Mucosa of stomach (tissue), 1 donor: ENCODE results near the gene GAS2L3.

Experiments used
- H3K27me3 ChIP-seq: one replicate; pipeline ENCODE4 v1.7.0; 2013; ENCODE audit warnings: mild to moderate bottlenecking, low read length; ENCODE audit not compliant: control insufficient read depth, insufficient read depth
- H3K36me3 ChIP-seq: one replicate; pipeline ENCODE4 v1.7.0; 2013; ENCODE audit warnings: low read length; ENCODE audit not compliant: control insufficient read depth, insufficient read depth
- H3K4me1 ChIP-seq: one replicate; pipeline ENCODE4 v1.7.0; 2013; ENCODE audit warnings: mild to moderate bottlenecking, low read length; ENCODE audit not compliant: control insufficient read depth, insufficient read depth
- H3K4me3 ChIP-seq: one replicate; pipeline ENCODE4 v1.7.0; 2013; ENCODE audit warnings: low read length
- H3K9ac ChIP-seq: one replicate; pipeline ENCODE4 v1.7.0; 2013; ENCODE audit warnings: mild to moderate bottlenecking, low read length, moderate library complexity
- H3K9me3 ChIP-seq: one replicate; pipeline ENCODE4 v1.7.0; 2013; ENCODE audit warnings: mild to moderate bottlenecking, low read length, moderate library complexity; ENCODE audit not compliant: control insufficient read depth
- donor health status: Pancreatic carcinoma.

Gene GAS2L3

GRCh38 chr12:100573292-100574186, at the start of gene GAS2L3:
Gene GAS2L3, plus strand, starts transcription at chr12:100573684. Its CDS starts 21,221 bp downstream, at chr12:100594905.
- Histone ChIP-seq H3K36me3 (no peaks in the 10 kb centered on the region), H3K9ac (peak within 1 kb of the TSS; percentile 75)

DNA sequence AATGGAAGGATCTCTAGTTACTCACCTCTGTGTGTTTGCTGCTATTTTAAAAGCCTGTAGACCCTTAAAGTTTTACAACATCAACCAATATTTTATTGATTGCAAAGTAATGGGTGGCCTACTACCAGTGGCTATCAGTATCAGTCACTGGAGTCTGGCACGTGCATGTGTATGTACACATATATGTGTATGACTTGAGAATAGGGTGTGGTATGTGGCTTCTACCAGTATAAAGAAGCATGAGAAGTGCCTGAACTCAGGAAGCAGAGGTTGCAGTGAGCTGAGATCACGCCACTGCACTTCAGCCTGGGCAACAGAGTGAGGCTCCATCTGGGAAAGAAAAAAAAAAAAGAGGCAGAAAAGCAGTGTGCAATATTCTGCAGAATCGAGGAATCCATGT, 45.5 kb upstream of the GAS2L3 start:
- Histone ChIP-seq H3K36me3 (no peaks in the 10 kb centered on the region), H3K4me3 (no peak overlapping the region), H3K9me3 (no peaks in the 10 kb centered on the region), H3K9ac (no peak overlapping the region), H3K4me1 (no peaks in the 10 kb centered on the region), H3K27me3 (no peaks in the 10 kb centered on the region)

More at GRCh38 chr12:100573292-100574186, at the start of gene GAS2L3:
- H3K9me3 ChIP-seq = no peaks in the 10 kb centered on the region
- peak within 1 kb of the TSS; percentile 86 for H3K4me3 ChIP-seq
- H3K27me3 ChIP-seq = no peaks in the 10 kb centered on the region
- peaks cover 14% of the 10 kb centered on the region for H3K4me1 ChIP-seq

DNA sequence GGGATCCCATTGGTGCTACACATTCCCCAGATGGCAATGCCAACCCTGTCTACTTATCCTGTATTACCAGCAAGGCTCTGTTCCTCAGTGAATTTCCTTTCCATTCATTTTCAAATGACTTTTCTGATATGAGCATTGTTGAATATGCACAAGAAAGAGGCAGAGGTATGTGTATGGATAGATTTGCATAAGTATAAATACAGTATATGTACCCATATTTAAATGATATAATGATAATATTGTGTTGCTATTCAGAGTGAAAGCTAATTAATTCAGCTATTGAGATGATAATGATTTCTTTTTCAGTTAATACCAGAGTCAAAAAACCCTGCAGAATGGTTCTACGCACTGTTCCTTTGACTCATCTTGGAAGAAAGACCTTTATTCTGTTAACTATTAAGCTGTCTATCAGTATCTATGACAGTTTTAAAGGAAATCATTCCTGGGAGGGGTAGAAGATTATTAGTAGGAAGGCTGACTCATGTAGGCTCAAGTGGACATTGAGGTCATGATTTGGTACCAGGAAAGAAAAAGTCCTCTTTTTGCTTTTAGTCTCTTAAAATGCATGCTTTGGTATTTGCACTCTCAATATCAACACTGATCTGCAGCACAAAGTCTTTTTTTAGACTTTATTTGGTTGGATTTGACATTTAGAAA, 44.9 kb upstream of the GAS2L3 start:
- Histone ChIP-seq H3K27me3 (no peaks in the 10 kb centered on the region), H3K36me3 (no peaks in the 10 kb centered on the region), H3K9ac (no peak overlapping the region), H3K4me1 (no peaks in the 10 kb centered on the region), H3K4me3 (no peak overlapping the region), H3K9me3 (no peaks in the 10 kb centered on the region)

- Histone ChIP-seq H3K4me1 (no peaks in the 10 kb centered on the region), H3K36me3 (no peaks in the 10 kb centered on the region), H3K9ac (no peak overlapping the region), H3K9me3 (no peaks in the 10 kb centered on the region), H3K27me3 (no peaks in the 10 kb centered on the region), H3K4me3 (no peak overlapping the region)
These were observed 43.6 kb upstream of the GAS2L3 start for GRCh38 chr12:100529756-100530350.

GRCh38 chr12:100533376-100533775, 40.1 kb upstream of the GAS2L3 start:
- no peaks in the 10 kb centered on the region for H3K4me1 ChIP-seq
- no peaks in the 10 kb centered on the region for H3K36me3 ChIP-seq
- no peak overlapping the region for H3K4me3 ChIP-seq
- H3K9me3 ChIP-seq = no peaks in the 10 kb centered on the region
- H3K9ac ChIP-seq = no peak overlapping the region
- H3K27me3 ChIP-seq = no peaks in the 10 kb centered on the region

DNA sequence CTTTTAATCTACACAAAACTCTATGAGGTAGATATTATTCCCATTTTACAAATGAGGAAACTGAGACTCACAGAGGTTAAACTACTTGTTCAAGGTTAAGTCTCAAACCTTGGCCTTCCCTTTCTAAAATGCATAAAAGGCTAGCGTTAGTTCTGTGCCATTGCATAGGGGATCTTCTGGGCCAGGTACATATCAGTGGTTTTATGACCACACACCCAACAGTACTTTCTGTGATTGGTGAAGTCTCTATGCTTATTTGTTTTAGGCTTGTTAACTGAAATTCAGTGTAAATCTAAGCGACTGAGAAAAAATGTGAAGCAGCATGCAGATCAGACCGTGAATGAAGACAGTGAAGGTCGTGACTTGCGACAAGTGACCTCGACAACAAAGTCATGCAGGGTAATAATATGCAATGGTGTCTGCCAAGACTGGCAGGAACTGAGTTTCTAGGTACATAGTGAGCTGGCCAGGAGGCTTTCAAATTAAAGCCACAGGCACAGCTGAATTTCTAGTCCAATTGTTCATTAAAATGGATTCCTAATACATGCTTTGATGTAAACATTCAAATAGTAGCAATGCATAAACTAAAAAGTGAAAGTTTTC, 38.8 kb upstream of the GAS2L3 start:
- no peaks in the 10 kb centered on the region for H3K4me1 ChIP-seq
- H3K4me3 ChIP-seq = no peak overlapping the region
- no peak overlapping the region for H3K9ac ChIP-seq
- no peaks in the 10 kb centered on the region for H3K9me3 ChIP-seq
- no peaks in the 10 kb centered on the region for H3K27me3 ChIP-seq
- no peaks in the 10 kb centered on the region for H3K36me3 ChIP-seq

GRCh38 chr12:100539202-100539601, 34.3 kb upstream of the GAS2L3 start:
- H3K9ac ChIP-seq = no peak overlapping the region
- no peaks in the 10 kb centered on the region for H3K36me3 ChIP-seq
- no peak overlapping the region for H3K4me3 ChIP-seq
- no peaks in the 10 kb centered on the region for H3K27me3 ChIP-seq
- no peaks in the 10 kb centered on the region for H3K4me1 ChIP-seq
- H3K9me3 ChIP-seq = no peaks in the 10 kb centered on the region

DNA sequence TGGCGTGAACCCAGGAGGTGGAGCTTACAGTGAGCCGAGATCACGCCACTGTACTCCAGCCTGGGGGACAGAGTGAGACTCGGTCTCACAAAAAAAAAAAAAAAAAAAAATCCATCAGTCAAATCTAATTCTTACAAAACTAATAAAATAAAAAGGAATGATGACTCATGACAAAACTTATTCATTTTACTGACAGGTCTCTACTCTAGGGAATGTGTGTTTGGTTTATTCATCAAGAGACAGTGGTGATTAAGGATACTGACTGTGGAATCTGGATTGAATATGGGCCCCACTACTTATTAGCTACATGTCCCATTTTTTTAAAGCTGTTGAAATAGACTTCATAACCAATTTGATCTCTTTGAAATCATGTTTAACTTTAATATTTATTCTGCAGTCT, 29.3 kb upstream of the GAS2L3 start:
- Histone ChIP-seq H3K4me1 (no peaks in the 10 kb centered on the region), H3K36me3 (no peaks in the 10 kb centered on the region), H3K27me3 (no peaks in the 10 kb centered on the region), H3K9me3 (no peaks in the 10 kb centered on the region), H3K4me3 (no peak overlapping the region), H3K9ac (no peak overlapping the region)

DNA sequence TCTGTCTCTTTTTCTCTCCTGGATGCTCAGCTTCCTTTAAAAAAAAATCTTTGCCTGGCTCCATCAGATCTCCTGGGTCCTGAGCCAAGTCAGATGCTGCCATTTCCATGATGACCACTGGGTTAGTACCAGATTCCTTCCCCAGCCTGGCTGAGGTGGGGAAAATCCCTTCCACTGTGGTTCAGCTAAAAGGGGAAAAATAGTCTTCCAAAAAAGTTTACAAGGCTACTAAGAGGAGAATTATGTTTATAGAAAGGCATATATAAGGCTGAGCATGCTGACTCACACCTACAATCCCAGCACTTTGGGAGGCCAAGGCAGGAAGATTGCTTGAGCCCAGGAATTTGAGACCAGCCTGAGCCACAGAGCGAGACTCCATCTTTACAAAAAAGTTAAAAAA, 28.4 kb upstream of the GAS2L3 start:
- no peak overlapping the region for H3K4me3 ChIP-seq
- no peaks in the 10 kb centered on the region for H3K9me3 ChIP-seq
- H3K4me1 ChIP-seq = no peaks in the 10 kb centered on the region
- H3K36me3 ChIP-seq = no peaks in the 10 kb centered on the region
- H3K27me3 ChIP-seq = no peaks in the 10 kb centered on the region
- H3K9ac ChIP-seq = no peak overlapping the region

GRCh38 chr12:100553936-100554335, 19.5 kb upstream of the GAS2L3 start:
- no peaks in the 10 kb centered on the region for H3K36me3 ChIP-seq
- H3K9me3 ChIP-seq = no peaks in the 10 kb centered on the region
- no peaks in the 10 kb centered on the region for H3K4me1 ChIP-seq
- no peak overlapping the region for H3K4me3 ChIP-seq
- no peak overlapping the region for H3K9ac ChIP-seq
- H3K27me3 ChIP-seq = no peaks in the 10 kb centered on the region

- H3K9me3 ChIP-seq = no peaks in the 10 kb centered on the region
- no peak overlapping the region for H3K4me3 ChIP-seq
- H3K9ac ChIP-seq = no peak overlapping the region
- no peaks in the 10 kb centered on the region for H3K4me1 ChIP-seq
- no peaks in the 10 kb centered on the region for H3K36me3 ChIP-seq
- H3K27me3 ChIP-seq = no peaks in the 10 kb centered on the region
These were observed 18.8 kb upstream of the GAS2L3 start for GRCh38 chr12:100554608-100555077.

DNA sequence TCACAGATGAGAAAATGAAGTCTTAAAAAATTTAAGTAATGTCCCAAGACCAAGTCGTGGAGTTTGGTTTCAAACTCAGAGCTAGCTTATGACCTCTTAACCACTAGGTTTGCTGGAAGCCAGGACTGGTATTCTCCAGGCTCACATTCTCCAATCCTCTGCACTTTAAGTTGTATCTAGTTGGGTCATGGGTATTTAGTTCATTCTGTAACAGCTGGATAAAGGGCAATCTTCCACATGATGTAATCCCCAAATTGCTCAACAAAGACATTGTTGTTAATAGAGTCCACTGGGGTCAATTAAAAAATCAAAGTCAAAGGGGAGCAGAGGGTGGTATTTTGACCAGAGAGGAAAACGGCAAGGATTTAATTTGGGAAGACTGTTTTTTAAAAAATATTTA, 17.8 kb upstream of the GAS2L3 start:
- no peaks in the 10 kb centered on the region for H3K36me3 ChIP-seq
- no peaks in the 10 kb centered on the region for H3K4me1 ChIP-seq
- H3K9ac ChIP-seq = no peak overlapping the region
- H3K9me3 ChIP-seq = no peaks in the 10 kb centered on the region
- H3K27me3 ChIP-seq = no peaks in the 10 kb centered on the region
- H3K4me3 ChIP-seq = no peak overlapping the region
